ENCODE results near the gene LRRN4.
"Not testable (repeated sequence)": the region's sequence is repeated elsewhere in the genome, so short reads cannot be mapped to it uniquely, and the experiment has no call there.

DNA sequence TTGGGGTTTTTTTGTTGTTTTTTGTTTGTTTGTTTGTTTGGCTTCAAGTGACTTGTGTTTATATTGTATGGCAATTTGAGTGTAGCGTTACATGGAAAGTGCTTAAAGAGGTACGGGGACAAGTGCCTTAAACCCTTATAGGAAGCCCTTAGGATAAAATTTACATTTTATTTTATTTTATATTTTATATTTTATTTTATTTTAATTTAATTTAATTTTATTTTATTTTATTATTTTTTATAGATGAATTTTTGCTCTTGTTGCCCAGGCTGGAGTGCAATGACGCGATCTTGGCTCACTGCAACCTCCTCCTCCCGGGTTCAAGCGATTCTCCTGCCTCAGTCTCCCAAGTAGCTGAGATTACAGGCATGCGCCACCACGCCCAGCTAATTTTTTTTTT lies 21.0 kb downstream of the LRRN4 start:
- TF ChIP-seq POLR2A (IDR thresholded peaks at IDR 0.05) = not testable (repeated sequence)
- TF ChIP-seq, protein P1, sequence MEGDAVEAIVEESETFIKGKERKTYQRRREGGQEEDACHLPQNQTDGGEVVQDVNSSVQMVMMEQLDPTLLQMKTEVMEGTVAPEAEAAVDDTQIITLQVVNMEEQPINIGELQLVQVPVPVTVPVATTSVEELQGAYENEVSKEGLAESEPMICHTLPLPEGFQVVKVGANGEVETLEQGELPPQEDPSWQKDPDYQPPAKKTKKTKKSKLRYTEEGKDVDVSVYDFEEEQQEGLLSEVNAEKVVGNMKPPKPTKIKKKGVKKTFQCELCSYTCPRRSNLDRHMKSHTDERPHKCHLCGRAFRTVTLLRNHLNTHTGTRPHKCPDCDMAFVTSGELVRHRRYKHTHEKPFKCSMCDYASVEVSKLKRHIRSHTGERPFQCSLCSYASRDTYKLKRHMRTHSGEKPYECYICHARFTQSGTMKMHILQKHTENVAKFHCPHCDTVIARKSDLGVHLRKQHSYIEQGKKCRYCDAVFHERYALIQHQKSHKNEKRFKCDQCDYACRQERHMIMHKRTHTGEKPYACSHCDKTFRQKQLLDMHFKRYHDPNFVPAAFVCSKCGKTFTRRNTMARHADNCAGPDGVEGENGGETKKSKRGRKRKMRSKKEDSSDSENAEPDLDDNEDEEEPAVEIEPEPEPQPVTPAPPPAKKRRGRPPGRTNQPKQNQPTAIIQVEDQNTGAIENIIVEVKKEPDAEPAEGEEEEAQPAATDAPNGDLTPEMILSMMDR (IDR thresholded peaks at IDR 0.05) = not testable (repeated sequence)
